K562 (cell line): Measurements from ENCODE around the gene GZF1. TPM values are rescaled to one million over a fixed set of nuclear protein-coding genes. Genes with fewer than 3 reads are reported as not detected.

Experiments
- ATAC-seq: fragments of 200-7000 bp; cut with Tn5 transposase; 3 replicates; pipeline ENCODE4 v1.9.1; 2020; ENCODE audit warnings: moderate library complexity
- BruUV-seq: library from RNA; stranded (reverse); fragments of 400-500 nt; replicated peaks from 2 replicates; lab custom pipeline; 2021; lab: Mats Ljungman, UMichigan
- CTCF ChIA-PET: fragments of 300-600 bp; formaldehyde crosslinking; extraction: SDS; loops from one replicate; lab custom pipeline; 2021; ENCODE audit warnings: low intra/inter-chr PET ratio; lab: Yijun Ruan, JAX
- POLR2A ChIA-PET: fragments of 300-600, 350-650 bp; sonication (Branson Sonifier 250); formaldehyde crosslinking; extraction: SDS; loops from one replicate; lab custom pipeline; 2021; ENCODE audit warnings: antibody characterized with exemption, inconsistent platforms; lab: Yijun Ruan, JAX
- DNase-seq, 4 experiments: peaks; one replicate each; pipeline versions ENCODE4 v3.0.0 to v3.0.0-alpha.2; 2011 to 2018; ENCODE audit warnings: low spot score in 3 of 4, mixed read lengths in 3 of 4; ENCODE audit errors: extremely low read depth in 1 of 4
- FAIRE-seq: peaks from 2 replicates; lab custom pipeline; 2011; peaks lifted over from hg19 to GRCh38; lab: Jason Lieb, UNC
- H2AFZ ChIP-seq: 2 replicates; pipeline ENCODE4 v1.6.0; 2011; ENCODE audit warnings: low read depth, low read length, control low read depth, inconsistent platforms
- H3K27ac ChIP-seq: fragments of 200-600 bp; 3 replicates; pipeline ENCODE4 v1.8.0; 2011; ENCODE audit warnings: low read depth, mild to moderate bottlenecking, control low read depth, inconsistent platforms, low read length, moderate library complexity, mixed read lengths; ENCODE audit errors: extremely low read depth
- H3K27me3 ChIP-seq, 2 experiments: fragments of 300-600 bp in 1 of 2; 2 replicates in 1 of 2; 3 replicates in 1 of 2; pipeline versions ENCODE4 v1.6.0 to v1.8.0; 2011; ENCODE audit warnings: inconsistent platforms in 2 of 2, low read length in 2 of 2, mild to moderate bottlenecking in 1 of 2, mixed read lengths in 1 of 2, moderate library complexity in 1 of 2; ENCODE audit not compliant: control insufficient read depth in 2 of 2, insufficient read depth in 2 of 2
- H3K36me3 ChIP-seq: fragments of 300-600 bp; 3 replicates; pipeline ENCODE4 v1.8.0; 2011; ENCODE audit warnings: mild to moderate bottlenecking, low read length, inconsistent platforms; ENCODE audit not compliant: control insufficient read depth, insufficient read depth
- H3K4me1 ChIP-seq, 2 experiments: fragments of 200-600 bp in 1 of 2; replicated peaks in 1 of 2; 2 replicates in 1 of 2; 3 replicates in 1 of 2; pipeline versions ENCODE4 v1.5.1 to v1.8.0; 2011; ENCODE audit warnings: inconsistent platforms in 2 of 2, low read length in 2 of 2, mild to moderate bottlenecking in 1 of 2, mixed read lengths in 1 of 2, moderate library complexity in 1 of 2; ENCODE audit not compliant: control insufficient read depth in 2 of 2, insufficient read depth in 2 of 2
- H3K4me2 ChIP-seq: 2 replicates; pipeline ENCODE4 v1.6.1; 2011; ENCODE audit warnings: low read length, control low read depth, inconsistent platforms, mixed read lengths; ENCODE audit not compliant: insufficient read depth
- H3K4me3 ChIP-seq: fragments of 200-600 bp; sonication (generic), shearing (Covaris generic); 2 replicates; pipeline ENCODE4 v1.5.1; 2016; ENCODE audit warnings: control low read depth, inconsistent platforms
- H3K79me2 ChIP-seq: fragments of 200-600 bp; 3 replicates; pipeline ENCODE4 v1.8.0; 2011; ENCODE audit warnings: low read length, inconsistent platforms; ENCODE audit not compliant: control insufficient read depth, insufficient read depth
- H3K9ac ChIP-seq, 2 experiments: 2 replicates each; pipeline versions ENCODE4 v1.6.0 to v1.6.1; 2011; ENCODE audit warnings: low read depth in 2 of 2, low read length in 2 of 2, control low read depth in 1 of 2, inconsistent platforms in 1 of 2, mild to moderate bottlenecking in 1 of 2, mixed read lengths in 1 of 2; ENCODE audit not compliant: insufficient read depth in 1 of 2
- H3K9me1 ChIP-seq: one replicate; pipeline ENCODE4 v1.6.0; 2011; ENCODE audit warnings: inconsistent platforms, mild to moderate bottlenecking, low read length, moderate library complexity; ENCODE audit not compliant: control insufficient read depth, insufficient read depth
- H3K9me3 ChIP-seq: replicated peaks from 2 replicates; pipeline ENCODE4 v1.5.1; 2011; ENCODE audit warnings: low read depth, low read length, inconsistent platforms; ENCODE audit not compliant: control insufficient read depth, insufficient read depth
- H4K20me1 ChIP-seq: replicated peaks from 2 replicates; pipeline ENCODE4 v1.6.1; 2011; ENCODE audit warnings: low read length, inconsistent platforms, mixed read lengths; ENCODE audit not compliant: control insufficient read depth, insufficient read depth
- BRD9 ChIP-seq: fragments of 450-650 bp; IDR thresholded peaks from 2 replicates; pipeline ENCODE4 v1.6.1; 2018; ENCODE audit warnings: low read depth; ENCODE audit not compliant: partially characterized antibody
- CUX1 ChIP-seq: fragments of 200-800 bp; sonication (Bioruptor generic); IDR thresholded peaks from 2 replicates; pipeline ENCODE4 v1.6.1; 2016; ENCODE audit warnings: missing genetic modification characterization, missing compliant biosample characterization
- FIP1L1 ChIP-seq: fragments of 200-400 bp; formaldehyde crosslinking; IDR thresholded peaks from 2 replicates; pipeline ENCODE4 v1.6.1; 2018; ENCODE audit warnings: mild to moderate bottlenecking, low read depth, low read length; ENCODE audit not compliant: poor library complexity, severe bottlenecking
- PHB2 ChIP-seq: fragments of 450-650 bp; IDR thresholded peaks from 2 replicates; pipeline ENCODE4 v1.6.1; 2017; ENCODE audit warnings: low read depth
- ZFP1 ChIP-seq: fragments of 450-650 bp; formaldehyde crosslinking; IDR thresholded peaks from 2 replicates; pipeline ENCODE4 v1.4.0; 2020; ENCODE audit warnings: mild to moderate bottlenecking, mixed read lengths
- ZNF232 ChIP-seq: sonication (generic); formaldehyde crosslinking; IDR thresholded peaks from 2 replicates; pipeline ENCODE4 v1.8.0; 2022; ENCODE audit warnings: mild to moderate bottlenecking, missing genetic modification reagents
- ZNF589 ChIP-seq: fragments of 200-800 bp; sonication (Bioruptor generic); IDR thresholded peaks from 2 replicates; pipeline ENCODE4 v1.6.1; 2016; ENCODE audit warnings: low read depth, missing genetic modification characterization, missing compliant biosample characterization
- ZNF609 ChIP-seq: sonication (generic); formaldehyde crosslinking; IDR thresholded peaks from 2 replicates; pipeline ENCODE4 v1.8.1; 2023; ENCODE audit warnings: missing genetic modification reagents, mild to moderate bottlenecking, borderline replicate concordance
- in situ Hi-C: fragments of 300-500 bp; cut with MboI; formaldehyde crosslinking; loops from 4 replicates; pipeline ENCODE4 v1.15.0; 2018; ENCODE audit warnings: inconsistent platforms, mixed read lengths
- intact Hi-C: fragments of 100-400 bp; cut with micrococcal nuclease; formaldehyde crosslinking; loops from 2 replicates; pipeline ENCODE4 v1.14.2; 2022
- polyA plus RNA-seq, 8 experiments: library from polyadenylated mRNA; depleted of rRNA in 4 of 8; stranded (reverse) in 5 of 8; unstranded in 3 of 8; fragments of >200 nt; fragmentation: Nextera tagmentation in 2 of 8; fragmentation: Illumina TruSeq in 1 of 8; extraction: Ambion mirVana in 2 of 8; extraction: Trizol in 1 of 8; gene quantifications; 2 replicates each; pipeline versions ENCODE4 v1.2.1 to v1.2.3, GENCODE V29; 2011 to 2014; ENCODE audit warnings: inconsistent platforms in 1 of 8, missing spikeins in 1 of 8
- total RNA-seq, 7 experiments: library from RNA; depleted of rRNA in 6 of 7; stranded (reverse); fragments of >200 nt in 6 of 7; fragmentation: Illumina TruSeq in 2 of 7; extraction: Trizol in 2 of 7; gene quantifications; 2 replicates each; pipeline versions ENCODE4 v1.2.1 to v1.2.3, GENCODE V29; 2011 to 2021; ENCODE audit warnings: low replicate concordance in 1 of 7

Gene GZF1
- total and polyA plus RNA-seq, 9 of the 15 experiments (the other 6 are each of a cell fraction or from before 2014, with no cell fraction given): 1.2 to 15.7 (median 7.4) TPM

GRCh38 chr20:23417861-23418260, 55.9 kb downstream of the GZF1 start:
- POLR2A ChIA-PET: interaction anchor here (0.6 to 2.9 kb wide), 4 partner anchors 8 to 699 kb away, joined by 3 to 11 read pairs (median 3); no protein-coding TSS in a partner anchor
- H3K4me1 ChIP-seq: peaks cover 9 to 14% of the 10 kb centered on the region in 2 experiments; a peak in 4 of 5 replicates
- H3K36me3 ChIP-seq: peaks cover 5% of the 10 kb centered on the region; the same call in 2 of the 3 replicates
- H3K4me3 ChIP-seq: no peak overlapping the region
- no peaks in the 10 kb centered on the region for H3K9me1 ChIP-seq
- H3K27me3 ChIP-seq: no peaks in the 10 kb centered on the region
- H4K20me1 ChIP-seq: no peaks in the 10 kb centered on the region
- H3K9ac ChIP-seq: no peak overlapping the region
- no peak overlapping the region for H3K4me2 ChIP-seq
- peaks cover 81% of the 10 kb centered on the region for H3K79me2 ChIP-seq
- FAIRE-seq: no peak
- no peak overlapping the region for H2AFZ ChIP-seq
- intact Hi-C loops (no loop called here), in situ Hi-C loops (no loop called here)
- CTCF ChIA-PET: no interaction called here
- no peaks in the 10 kb centered on the region for H3K9me3 ChIP-seq
- no peak for ATAC-seq
- BruUV-seq: no TSS peak
- no peak for DNase-seq
- TF ChIP-seq ZNF589: no peak
- TF ChIP-seq ZNF609 (CRISPR knock-in tag): no peak
- no peak for TF ChIP-seq CUX1 (CRISPR knock-in tag)
- no peak for TF ChIP-seq BRD9
- TF ChIP-seq ZNF232 (CRISPR knock-in tag): no peak
- TF ChIP-seq PHB2: no peak
- no peak for TF ChIP-seq ZFP1 (CRISPR knock-in tag)
- TF ChIP-seq FIP1L1: no peak
- no peak overlapping the region for H3K27ac ChIP-seq
